DMS153 treated with DMSO at 0.1 percent for 48 hours (cell line): ENCODE data around the gene P2RX2.

Experiments
- DNase-seq: peaks from one replicate; lab custom pipeline; 2025; ENCODE audit not compliant: unreplicated experiment; lab: John Stamatoyannopoulos, UW

Gene P2RX2

GRCh38 chr12:132619386-132620112 lies 973 bp downstream of the P2RX2 start:
- DNase-seq = no peak

- no peak for DNase-seq
These were observed 1.7 kb downstream of the P2RX2 start for GRCh38 chr12:132620113-132620898.

GRCh38 chr12:132620899-132621656 lies 2.5 kb downstream of the P2RX2 start:
- DNase-seq = no peak

- no peak for DNase-seq
These were observed 3.3 kb downstream of the P2RX2 start for GRCh38 chr12:132621657-132622435.

GRCh38 chr12:132622437-132623071 lies 4.0 kb downstream of the P2RX2 start:
- no peak for DNase-seq

- DNase-seq = no peak
These were observed 4.7 kb downstream of the P2RX2 start for GRCh38 chr12:132623072-132623869.

GRCh38 chr12:132624186-132624855 lies 5.7 kb downstream of the P2RX2 start:
- DNase-seq = no peak

- DNase-seq = no peak
These were observed 6.5 kb downstream of the P2RX2 start for GRCh38 chr12:132624910-132625630.

- DNase-seq = no peak
These were observed 7.3 kb downstream of the P2RX2 start for GRCh38 chr12:132625731-132626430.

GRCh38 chr12:132629330-132629729 lies 10.8 kb downstream of the P2RX2 start:
- no peak for DNase-seq

GRCh38 chr12:132630672-132631071 lies 12.1 kb downstream of the P2RX2 start:
- DNase-seq = no peak

- no peak for DNase-seq
These were observed 13.1 kb downstream of the P2RX2 start for GRCh38 chr12:132631666-132632065.

GRCh38 chr12:132632521-132633228 lies 14.1 kb downstream of the P2RX2 start:
- no peak for DNase-seq

GRCh38 chr12:132633398-132633797 lies 14.8 kb downstream of the P2RX2 start:
- no peak for DNase-seq

- DNase-seq = no peak
These were observed 15.3 kb downstream of the P2RX2 start for GRCh38 chr12:132633901-132634300.

GRCh38 chr12:132634411-132634990 lies 15.9 kb downstream of the P2RX2 start:
- no peak for DNase-seq
